GM19328 (cell line): Measurements from ENCODE around the gene IL1RL1.

Experiments
- ATAC-seq: cut with Tn5 transposase; IDR thresholded peaks from one replicate; pipeline ENCODE4 v1.9.1; 2021; ENCODE audit warnings: mild to moderate bottlenecking, moderate library complexity; ENCODE audit not compliant: unreplicated experiment

The IL1RL1 gene

DNA sequence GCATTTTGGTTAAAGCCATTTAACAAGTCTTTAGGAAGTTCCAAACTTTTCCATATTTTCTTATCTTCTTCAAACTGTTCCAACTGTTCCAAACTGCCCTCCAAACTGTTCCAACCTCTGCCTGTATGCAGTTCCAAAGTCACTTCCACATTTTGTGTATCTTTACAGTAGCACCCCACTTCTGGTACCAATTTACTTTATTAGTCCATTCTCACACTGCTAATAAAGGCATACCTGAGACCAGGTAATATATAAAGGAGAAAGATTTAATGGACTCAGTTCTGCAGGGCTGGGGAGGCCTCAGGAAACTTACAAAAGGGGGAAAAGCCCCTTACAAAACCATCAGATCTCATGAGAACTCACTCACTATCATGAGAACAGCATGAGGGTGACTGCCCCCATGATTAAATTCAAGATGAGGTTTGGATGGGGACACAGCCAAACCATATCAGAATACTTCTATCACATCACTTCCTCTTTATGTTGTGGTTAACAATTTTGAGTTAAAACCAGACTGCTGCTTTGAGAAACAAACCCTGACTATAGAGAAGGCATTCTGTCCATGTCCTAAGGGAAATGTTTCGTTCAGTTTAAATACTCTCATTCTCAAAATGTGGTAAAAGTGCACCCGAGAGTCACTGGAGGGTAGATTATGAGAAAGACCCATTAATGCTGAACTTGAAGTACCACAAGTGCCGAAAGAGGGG, 55.2 kb downstream of the IL1RL1 start:
- ATAC-seq = peak; percentile 77

- peak; percentile 42 for ATAC-seq
Measured at GRCh38 chr2:102367331-102367971, 56.1 kb downstream of the IL1RL1 start.

- ATAC-seq = no peak
Measured at GRCh38 chr2:102368461-102369109, 57.2 kb downstream of the IL1RL1 start.

DNA sequence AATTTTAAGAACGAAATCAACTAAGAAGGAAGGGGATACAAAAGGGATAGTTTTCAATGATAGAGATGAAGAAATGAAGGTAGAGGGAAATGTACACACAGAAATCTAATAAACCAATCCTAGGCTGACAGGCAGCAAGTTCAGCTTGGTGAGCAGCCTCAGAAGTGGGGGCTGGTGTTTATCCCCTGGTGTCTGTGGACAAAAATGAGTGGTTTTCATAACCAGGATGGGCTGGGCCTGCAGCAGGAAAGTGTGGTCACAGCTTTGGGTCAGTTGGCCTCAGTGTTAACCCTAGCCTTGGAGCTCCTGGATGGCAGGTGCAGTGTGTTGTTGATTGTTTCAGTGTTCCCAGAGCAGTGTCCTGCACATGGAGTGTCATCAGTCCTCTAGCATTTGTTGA, 58.5 kb downstream of the IL1RL1 start:
- no peak for ATAC-seq

DNA sequence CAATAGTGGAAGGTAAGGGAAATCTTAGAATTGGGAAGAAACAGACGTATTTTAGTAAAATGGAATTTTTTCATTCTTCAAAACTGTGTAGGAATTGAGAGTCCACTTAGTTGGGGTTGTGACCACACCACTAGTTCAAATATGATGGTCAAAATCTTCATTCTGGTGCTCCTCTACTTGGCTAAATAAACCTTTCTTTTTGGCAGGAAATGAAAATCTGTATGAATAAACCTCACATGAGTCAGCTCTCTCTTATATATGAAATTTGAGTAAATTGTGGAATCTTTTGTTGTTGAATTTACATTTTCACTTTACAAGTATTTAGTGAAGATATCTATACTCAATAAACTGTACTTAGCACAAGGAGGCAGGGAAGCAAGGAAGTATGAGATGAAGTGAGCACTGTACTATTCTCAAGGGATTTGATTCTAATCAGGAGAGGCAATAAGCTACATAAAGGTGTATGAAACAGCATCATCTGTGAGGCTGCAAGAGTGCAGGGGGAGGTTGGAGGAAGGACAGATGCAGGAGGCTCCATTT, 64.8 kb downstream of the IL1RL1 start:
- ATAC-seq = no peak

DNA sequence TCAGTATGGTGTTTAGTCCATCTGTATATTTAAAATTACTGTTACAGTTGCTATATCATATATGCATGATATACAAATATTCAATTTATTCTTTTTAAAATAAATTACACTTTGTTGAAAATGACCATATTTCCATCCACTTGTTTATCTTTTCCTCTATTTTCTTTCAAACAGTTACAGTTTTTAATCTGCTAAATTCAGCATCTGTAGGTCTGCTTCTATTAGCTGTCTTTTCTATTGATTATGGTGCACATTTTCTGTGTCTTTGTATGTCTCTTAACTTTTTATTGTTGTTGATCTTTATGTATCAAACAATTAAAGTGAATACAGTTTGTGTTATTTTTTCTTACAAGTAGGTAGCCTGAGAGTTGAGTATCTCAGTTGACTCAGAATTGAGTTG, 72.4 kb downstream of the IL1RL1 start:
- no peak for ATAC-seq

DNA sequence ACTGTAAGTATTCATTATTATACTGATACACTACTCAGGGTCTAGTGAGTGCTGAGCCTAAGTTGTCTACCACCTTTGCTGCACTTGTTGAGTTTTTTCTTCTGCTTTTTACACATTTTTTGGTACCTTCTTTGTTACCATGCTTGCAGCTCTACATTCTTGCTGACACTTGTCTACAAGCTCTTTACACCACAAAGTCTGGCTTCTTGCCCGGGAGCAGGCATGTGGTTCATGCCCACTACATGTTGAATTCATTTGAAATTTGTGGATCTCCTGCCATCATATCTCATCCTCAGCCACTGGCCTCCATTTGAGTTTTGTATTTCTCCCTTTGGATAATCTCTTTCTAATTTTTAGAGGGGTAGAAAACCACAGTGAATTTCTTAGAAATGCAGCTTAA, 74.2 kb downstream of the IL1RL1 start:
- no peak for ATAC-seq

DNA sequence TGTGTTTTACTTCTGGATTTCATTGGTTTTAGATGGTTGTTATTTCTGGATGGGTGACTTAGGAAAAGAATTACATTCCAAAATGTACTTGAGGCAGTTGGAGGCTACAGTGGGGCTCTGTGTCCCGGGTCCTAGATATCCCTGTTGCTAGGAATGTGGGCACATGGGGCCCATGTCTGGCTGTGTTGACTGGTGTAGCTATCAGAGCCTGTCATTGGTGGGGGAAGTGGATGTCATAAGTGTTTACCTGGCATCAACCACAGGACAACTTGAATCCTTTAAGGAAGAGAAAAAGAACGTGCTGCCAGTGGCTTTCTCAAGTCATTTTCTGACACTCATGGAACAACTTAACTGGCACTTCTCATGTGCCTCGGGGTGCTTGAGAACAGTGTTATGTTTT, 74.6 kb downstream of the IL1RL1 start:
- ATAC-seq = no peak

DNA sequence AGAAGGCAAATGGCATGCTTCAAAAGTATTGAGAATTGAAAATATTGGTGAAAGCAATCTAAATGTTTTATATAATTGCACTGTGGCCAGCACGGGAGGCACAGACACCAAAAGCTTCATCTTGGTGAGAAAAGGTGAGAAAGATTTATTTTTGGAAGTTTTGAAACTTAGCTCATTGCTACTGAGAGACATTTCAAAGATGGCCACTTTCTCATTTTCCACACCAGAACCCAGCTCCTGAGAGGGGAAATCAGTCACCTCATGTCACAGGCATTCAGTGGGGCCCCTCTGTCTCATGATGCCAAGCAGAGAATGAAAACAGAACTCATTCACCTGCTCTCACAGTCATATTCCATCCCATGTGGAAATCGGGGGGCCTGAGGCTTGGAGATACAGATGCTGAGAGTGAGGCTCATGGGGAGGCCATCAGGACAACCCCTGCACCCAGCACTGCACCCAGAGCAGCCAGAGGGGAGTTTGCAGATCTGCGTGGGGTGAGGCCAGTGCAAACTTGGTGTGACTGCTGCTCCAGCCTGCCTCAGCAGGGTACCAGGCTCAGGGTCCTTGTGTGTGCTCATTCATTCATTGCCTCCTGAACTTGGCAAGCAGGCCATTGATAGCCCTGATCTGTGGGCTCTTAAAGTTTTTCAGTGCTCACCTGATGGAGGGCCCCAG, 75.6 kb downstream of the IL1RL1 start:
- ATAC-seq = no peak

GRCh38 chr2:102387763-102388546, 76.6 kb downstream of the IL1RL1 start:
- ATAC-seq = no peak

GRCh38 chr2:102391565-102391964, 80.2 kb downstream of the IL1RL1 start:
- ATAC-seq = no peak

DNA sequence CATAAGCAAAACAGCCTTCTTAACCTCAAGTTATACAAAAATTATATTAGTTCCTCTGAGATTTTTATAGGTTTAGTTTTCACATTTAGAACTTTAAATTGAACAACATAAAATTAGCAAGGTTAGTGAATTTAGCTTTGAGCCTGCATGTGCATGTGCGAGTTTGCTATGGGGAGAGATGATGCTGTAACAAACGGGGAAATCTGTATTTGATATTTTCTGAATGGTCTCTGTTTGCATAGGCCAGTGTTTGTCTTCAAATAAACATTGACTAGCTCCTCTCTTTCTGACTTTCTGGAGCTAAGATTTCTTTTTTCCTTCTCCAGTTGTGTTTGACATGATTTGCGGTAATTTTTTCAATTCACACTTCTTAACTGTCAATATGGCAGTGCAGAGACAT, 80.7 kb downstream of the IL1RL1 start:
- ATAC-seq = no peak

- no peak for ATAC-seq
Measured at GRCh38 chr2:102392942-102393341, 81.6 kb downstream of the IL1RL1 start.

DNA sequence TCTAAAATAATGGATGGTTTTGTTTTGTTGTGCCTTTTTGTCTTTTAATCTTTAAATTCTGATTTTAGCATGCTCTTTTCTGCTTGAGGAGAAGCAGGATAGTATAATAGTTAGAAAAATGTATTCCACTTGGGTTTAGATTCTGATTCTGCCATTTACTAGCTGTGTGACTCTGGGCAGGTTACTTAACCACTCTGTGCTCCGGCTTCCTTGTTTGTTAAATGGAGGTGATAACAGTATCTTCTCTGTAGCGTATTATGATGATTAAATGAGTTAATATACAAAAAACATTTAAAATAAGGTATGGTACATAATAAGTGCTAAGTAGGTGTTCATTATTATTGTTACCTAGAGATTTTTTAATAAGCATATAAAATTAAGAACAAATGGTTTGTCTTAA, 84.6 kb downstream of the IL1RL1 start:
- no peak for ATAC-seq

DNA sequence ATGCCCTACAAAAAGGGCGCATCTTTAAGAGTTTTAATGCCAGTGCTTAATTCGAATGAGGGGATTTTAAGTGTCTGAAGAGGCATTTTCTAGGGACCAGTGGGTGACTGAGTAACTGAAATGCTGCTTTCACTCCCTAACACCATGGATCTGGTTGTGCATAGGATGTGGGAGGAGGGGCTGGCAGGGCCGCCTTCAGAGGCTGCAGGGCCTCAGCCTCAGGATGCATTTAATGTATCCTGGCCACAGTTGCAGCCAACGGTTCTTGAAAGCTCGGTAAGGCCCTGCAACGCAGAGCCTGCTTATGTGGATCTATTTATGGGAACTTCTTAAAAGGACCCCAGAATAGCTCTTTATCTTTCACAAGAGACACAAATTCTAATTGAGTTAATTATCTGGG, 85.8 kb downstream of the IL1RL1 start:
- ATAC-seq = no peak

- ATAC-seq = no peak
Measured at GRCh38 chr2:102399499-102400141, 88.3 kb downstream of the IL1RL1 start.

DNA sequence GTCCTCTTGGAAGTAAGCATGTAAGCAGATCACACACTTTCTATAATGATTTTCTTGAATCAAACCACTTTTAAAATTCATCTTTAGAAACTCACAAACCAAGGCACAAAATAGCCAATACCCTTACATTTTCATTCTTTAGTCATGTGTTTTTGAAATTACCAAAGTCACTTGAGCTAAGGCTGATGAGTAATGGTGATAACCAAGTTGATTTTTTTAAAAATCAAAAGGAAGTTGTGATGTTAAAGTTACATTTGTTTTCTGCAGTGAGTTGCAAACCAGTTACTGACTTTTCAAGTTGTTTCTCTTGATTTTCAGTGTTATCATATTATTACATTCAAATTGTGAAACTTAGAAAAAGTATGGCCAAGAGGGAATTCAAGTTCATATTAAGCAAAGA, 90.1 kb downstream of the IL1RL1 start:
- ATAC-seq = no peak
